Smooth muscle cell (in vitro differentiated cells): ENCODE measurements around the gene FAM187B. TPM values are rescaled to one million over a fixed set of nuclear protein-coding genes. Genes with fewer than 3 reads are reported as not detected.

Experiments
- DNase-seq: peaks from one replicate; lab custom pipeline; 2025; ENCODE audit not compliant: unreplicated experiment; lab: John Stamatoyannopoulos, UW
- H2AFZ ChIP-seq: fragments of 200-600 bp; sonication (generic); 2 replicates; pipeline ENCODE4 v1.6.0; 2016; ENCODE audit warnings: antibody characterized with exemption, low read depth, mild to moderate bottlenecking
- H3F3A ChIP-seq: fragments of 200-600 bp; sonication (generic); 2 replicates; pipeline ENCODE4 v1.6.0; 2017; ENCODE audit warnings: antibody characterized with exemption, low read depth
- H3K27ac ChIP-seq: fragments of 200-600 bp; sonication (generic); 2 replicates; pipeline ENCODE4 v1.5.1; 2016; ENCODE audit warnings: low read depth, mild to moderate bottlenecking
- H3K27me3 ChIP-seq: fragments of 200-600 bp; sonication (generic); 2 replicates; pipeline ENCODE4 v1.6.1; 2016; ENCODE audit warnings: low read depth, mild to moderate bottlenecking
- H3K36me3 ChIP-seq: fragments of 200-600 bp; sonication (generic); 2 replicates; pipeline ENCODE4 v1.5.1; 2016; ENCODE audit warnings: low read depth
- H3K4me1 ChIP-seq: fragments of 200-600 bp; sonication (generic); 2 replicates; pipeline ENCODE4 v1.5.1; 2016; ENCODE audit warnings: low read depth
- H3K4me2 ChIP-seq: fragments of 200-600 bp; sonication (generic); 2 replicates; pipeline ENCODE4 v1.6.0; 2016; ENCODE audit warnings: mild to moderate bottlenecking
- H3K4me3 ChIP-seq: fragments of 200-600 bp; sonication (generic); 2 replicates; pipeline ENCODE4 v1.5.1; 2016; ENCODE audit warnings: mild to moderate bottlenecking
- H3K79me2 ChIP-seq: fragments of 200-600 bp; sonication (generic); 2 replicates; pipeline ENCODE4 v1.6.0; 2016; ENCODE audit warnings: low read depth, mild to moderate bottlenecking
- H3K9ac ChIP-seq: fragments of 200-600 bp; sonication (generic); 2 replicates; pipeline ENCODE4 v1.6.0; 2016; ENCODE audit warnings: low read depth
- H3K9me3 ChIP-seq: fragments of 200-600 bp; sonication (generic); replicated peaks from 2 replicates; pipeline ENCODE4 v1.5.1; 2016; ENCODE audit warnings: low read depth
- H4K20me1 ChIP-seq: fragments of 200-600 bp; sonication (generic); 2 replicates; pipeline ENCODE4 v1.6.0; 2016; ENCODE audit warnings: low read depth
- CTCF ChIP-seq: fragments of 200-600 bp; sonication (generic); IDR thresholded peaks from 2 replicates; pipeline ENCODE4 v1.5.1; 2017; ENCODE audit warnings: borderline replicate concordance, mild to moderate bottlenecking, antibody characterized with exemption; ENCODE audit not compliant: insufficient read depth, poor library complexity, severe bottlenecking
- WGBS: methylation state at CpG from one replicate; pipeline ENCODE4 v1.1.7; 2016; ENCODE audit warnings: low lambda C conversion rate; 5-methylcytosine and 5-hydroxymethylcytosine counted together
- polyA plus RNA-seq: library from polyadenylated mRNA; unstranded; fragments of >200 nt; fragmentation: Nextera tagmentation; extraction: Ambion mirVana; gene quantifications from 2 replicates; pipeline ENCODE4 v1.2.1, GENCODE V29; 2016
- total RNA-seq: library from RNA; depleted of rRNA; stranded (reverse); fragments of >200 nt; gene quantifications from 2 replicates; pipeline ENCODE4 v1.2.3, GENCODE V29; 2014

The FAM187B gene
- total RNA-seq (not detected in 2 replicates), polyA plus RNA-seq (not detected in 2 replicates)

GRCh38 chr19:35228177-35228930, at the start of gene FAM187B:
TSS of gene FAM187B (minus strand) at chr19:35228739. CDS start at chr19:35228680, 59 bp downstream.
- no peak for DNase-seq
- no peak for TF ChIP-seq CTCF
- no peaks in the 10 kb centered on the region for H3K36me3 ChIP-seq
- H3K27ac ChIP-seq, result no peak within 1 kb of the TSS
- H3K27me3 ChIP-seq, result no peaks in the 10 kb centered on the region
- WGBS, result 90% methylated on average over 14 of the region's 14 CpGs
- no peaks in the 10 kb centered on the region for H3F3A ChIP-seq
- H3K79me2 ChIP-seq, result no peaks in the 10 kb centered on the region
- H3K9me3 ChIP-seq, result no peaks in the 10 kb centered on the region
- H4K20me1 ChIP-seq, result no peaks in the 10 kb centered on the region
- H3K4me1 ChIP-seq, result no peaks in the 10 kb centered on the region
- no peak within 1 kb of the TSS for H3K4me3 ChIP-seq
- H2AFZ ChIP-seq, result no peak within 1 kb of the TSS
- no peak within 1 kb of the TSS for H3K4me2 ChIP-seq
- H3K9ac ChIP-seq, result no peak within 1 kb of the TSS

- H2AFZ ChIP-seq, result no peak overlapping the region
- H3K9me3 ChIP-seq, result no peaks in the 10 kb centered on the region
- no peaks in the 10 kb centered on the region for H3F3A ChIP-seq
- H3K9ac ChIP-seq, result no peak overlapping the region
- no peak overlapping the region for H3K4me3 ChIP-seq
- 98% methylated on average over 28 of the region's 28 CpGs for WGBS
- no peak for DNase-seq
- no peak overlapping the region for H3K4me2 ChIP-seq
- peaks cover 4% of the 10 kb centered on the region for H4K20me1 ChIP-seq
- no peaks in the 10 kb centered on the region for H3K4me1 ChIP-seq
- TF ChIP-seq CTCF, result no peak
- H3K27me3 ChIP-seq, result no peaks in the 10 kb centered on the region
- no peaks in the 10 kb centered on the region for H3K79me2 ChIP-seq
- no peaks in the 10 kb centered on the region for H3K36me3 ChIP-seq
- no peak overlapping the region for H3K27ac ChIP-seq
These were observed 48.3 kb upstream of the FAM187B start for GRCh38 chr19:35276706-35277281.

- H3F3A ChIP-seq, result no peaks in the 10 kb centered on the region
- H2AFZ ChIP-seq, result no peak overlapping the region
- no peaks in the 10 kb centered on the region for H3K27me3 ChIP-seq
- H3K4me2 ChIP-seq, result no peak overlapping the region
- H4K20me1 ChIP-seq, result peaks cover 14% of the 10 kb centered on the region
- WGBS, result 97% methylated on average over 5 of the region's 5 CpGs
- no peak overlapping the region for H3K27ac ChIP-seq
- no peak overlapping the region for H3K9ac ChIP-seq
- H3K4me3 ChIP-seq, result no peak overlapping the region
- no peaks in the 10 kb centered on the region for H3K36me3 ChIP-seq
- no peaks in the 10 kb centered on the region for H3K9me3 ChIP-seq
- peaks cover 3% of the 10 kb centered on the region for H3K4me1 ChIP-seq
- no peak for TF ChIP-seq CTCF
- no peaks in the 10 kb centered on the region for H3K79me2 ChIP-seq
- DNase-seq, result no peak
These were observed 45.8 kb upstream of the FAM187B start for GRCh38 chr19:35274323-35274722.
